ENCODE data around the gene KCNK18.
"Not testable (repeated sequence)": the region's sequence is repeated elsewhere in the genome, so short reads cannot be mapped to it uniquely, and the experiment has no call there.

The KCNK18 gene

DNA sequence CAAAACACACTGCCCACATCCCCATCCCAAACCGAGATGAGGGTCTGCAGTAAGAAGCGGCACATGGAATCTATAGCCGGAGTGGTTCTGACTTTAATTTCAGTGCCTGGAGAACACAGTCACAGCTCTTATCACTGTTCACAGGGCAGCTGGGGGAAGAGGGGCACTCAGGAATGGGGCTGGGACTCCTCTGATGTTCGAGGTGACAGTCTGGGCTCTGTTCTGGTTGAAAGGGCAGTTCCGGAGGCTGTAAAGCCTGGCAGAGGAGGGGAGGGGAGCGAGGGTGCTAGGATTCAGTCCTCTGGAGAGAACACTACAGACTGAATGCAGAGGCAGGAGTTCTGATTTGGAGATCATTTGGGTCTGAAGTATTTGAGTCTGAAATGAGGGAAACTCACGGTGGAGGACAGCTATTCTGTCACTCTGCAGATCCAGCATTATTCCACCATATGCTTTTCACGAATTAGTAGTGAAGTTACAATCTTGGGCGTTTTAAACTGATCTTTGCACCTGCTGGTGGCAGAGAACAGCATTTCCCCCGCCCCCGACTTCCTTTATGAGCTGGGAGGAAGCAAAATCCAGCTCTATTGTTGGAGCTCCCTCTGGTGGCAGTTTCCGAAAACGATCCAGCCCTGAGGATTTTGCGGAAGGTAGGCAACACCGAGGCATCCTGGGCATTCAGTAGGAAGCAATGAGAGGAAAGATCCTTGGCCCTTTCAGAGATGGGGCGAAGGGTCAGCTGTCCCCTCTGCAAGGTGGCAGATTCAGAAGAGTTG, 22.7 kb upstream of the KCNK18 start:
- DNase-seq: peak; percentile 87

DNA sequence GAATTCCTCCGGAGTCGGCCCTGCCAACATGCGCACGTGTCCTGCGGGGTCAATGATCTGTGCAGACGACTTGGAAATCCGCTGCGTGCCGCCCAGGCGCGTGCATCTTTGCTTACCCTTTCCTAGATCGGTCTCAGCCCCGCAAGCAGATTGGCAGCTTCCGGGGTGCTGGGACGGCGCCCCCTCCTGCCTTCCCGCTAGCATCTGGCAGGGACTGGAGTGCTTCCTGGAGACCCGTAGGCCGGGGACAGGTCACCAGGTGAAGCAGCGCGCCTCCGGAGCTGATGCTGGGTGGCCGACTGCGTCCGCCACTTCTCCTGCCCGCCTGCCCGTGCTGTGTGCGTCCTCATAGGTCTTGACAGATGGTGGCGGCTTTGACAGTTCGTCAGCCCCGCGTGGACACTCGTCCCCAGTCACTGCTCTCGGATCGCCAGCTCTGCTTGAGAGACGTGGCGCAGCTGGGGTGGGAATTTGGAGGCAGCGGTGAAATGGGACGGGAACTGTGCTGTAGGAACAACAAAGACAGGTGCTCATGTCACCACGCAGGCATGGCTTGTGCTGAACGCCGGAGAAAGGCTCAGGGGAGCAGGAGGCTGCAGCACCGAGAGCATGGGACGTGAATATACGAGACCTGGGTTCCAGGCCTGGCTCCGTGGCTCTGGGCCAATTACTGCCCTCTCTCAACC, 21.9 kb upstream of the KCNK18 start:
- peak; percentile 8 for DNase-seq

DNA sequence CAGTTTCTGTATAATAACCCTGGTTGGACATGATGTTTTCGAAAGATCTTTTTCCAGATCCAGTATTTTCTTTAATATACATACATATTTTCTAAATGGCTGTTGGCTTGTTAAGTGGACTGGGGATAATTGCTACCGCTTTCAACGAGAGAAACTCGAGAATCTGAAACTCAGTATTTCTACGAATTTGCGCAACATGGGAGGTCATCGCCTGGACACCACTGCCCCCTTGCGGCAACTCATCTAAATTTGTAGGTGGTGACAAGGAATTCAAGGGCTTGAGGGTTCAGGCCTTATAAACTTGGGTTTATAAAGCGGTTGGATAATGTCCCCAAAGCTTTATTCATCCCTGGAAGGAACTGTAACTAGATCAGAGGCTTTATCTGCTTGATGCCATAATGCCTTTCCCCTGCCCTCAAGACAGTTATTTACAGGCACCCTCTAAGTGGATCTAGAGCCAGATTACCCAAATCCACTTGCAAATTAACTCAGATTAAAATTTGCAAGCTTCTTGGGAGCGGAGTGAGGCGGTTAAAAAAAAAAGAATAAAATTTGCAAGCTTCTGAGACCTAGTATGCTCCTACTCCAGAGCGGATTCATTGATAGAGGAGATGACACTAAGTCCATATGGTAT, 21.3 kb upstream of the KCNK18 start:
- peak; percentile 81 for DNase-seq

DNA sequence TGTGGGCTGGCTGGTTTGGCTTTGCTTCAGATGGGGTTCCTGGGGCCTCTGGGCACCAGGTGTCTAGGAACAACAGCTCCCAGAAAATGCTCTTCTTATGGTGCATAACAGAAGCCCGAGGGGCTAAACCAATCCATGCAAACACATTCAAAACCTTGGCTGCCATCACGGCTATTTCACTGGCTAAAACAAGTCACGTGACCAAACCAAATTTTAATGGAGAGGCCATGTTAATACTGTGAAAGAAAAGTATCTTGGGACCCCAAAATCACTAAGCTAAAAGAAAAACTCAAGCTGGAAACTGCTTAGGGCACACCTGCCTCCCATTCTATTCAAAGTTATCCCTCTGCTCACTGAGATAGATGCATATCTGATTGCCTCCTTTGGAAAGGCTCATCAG, 19.1 kb upstream of the KCNK18 start:
- DNase-seq: no peak

DNA sequence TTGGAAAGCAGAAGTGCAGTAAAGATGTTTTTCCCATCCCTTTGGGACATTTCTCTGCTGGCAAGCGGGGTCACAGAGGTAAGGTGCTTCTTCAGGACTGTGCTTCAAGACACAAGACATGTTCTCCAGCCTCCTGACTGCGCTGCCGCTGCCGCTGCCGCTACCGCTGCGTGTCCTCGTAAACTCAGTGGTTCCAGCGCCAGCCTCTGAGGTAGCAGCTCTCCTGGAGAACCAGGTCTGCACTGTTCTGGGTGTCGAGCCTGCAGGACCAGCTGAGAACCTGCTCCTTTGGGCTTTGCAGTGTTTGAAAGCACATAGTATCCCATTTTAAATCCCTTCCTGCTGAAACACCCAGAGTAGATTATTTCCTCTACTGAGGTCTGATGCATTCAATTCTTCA, 13.0 kb upstream of the KCNK18 start:
- no peak for DNase-seq

DNA sequence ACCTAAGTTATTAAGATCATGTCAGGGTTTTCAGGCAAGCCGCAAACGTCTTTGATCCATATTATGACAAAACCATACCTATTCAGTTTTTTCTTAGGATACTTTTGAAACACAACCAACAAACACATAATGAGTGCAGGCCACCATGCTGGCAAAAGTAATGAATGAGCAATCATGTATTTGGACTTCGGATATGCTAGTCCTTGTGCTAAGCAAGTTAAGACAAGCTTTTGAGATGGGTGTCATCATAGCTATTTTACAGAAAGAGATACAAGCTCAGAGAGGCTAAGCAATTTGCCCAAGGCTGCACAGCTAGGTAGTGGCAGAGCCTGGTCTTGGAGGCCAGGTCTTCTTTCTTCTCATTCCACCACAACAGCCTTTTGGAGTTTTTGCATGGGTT, 12.5 kb upstream of the KCNK18 start:
- no peak for DNase-seq

DNA sequence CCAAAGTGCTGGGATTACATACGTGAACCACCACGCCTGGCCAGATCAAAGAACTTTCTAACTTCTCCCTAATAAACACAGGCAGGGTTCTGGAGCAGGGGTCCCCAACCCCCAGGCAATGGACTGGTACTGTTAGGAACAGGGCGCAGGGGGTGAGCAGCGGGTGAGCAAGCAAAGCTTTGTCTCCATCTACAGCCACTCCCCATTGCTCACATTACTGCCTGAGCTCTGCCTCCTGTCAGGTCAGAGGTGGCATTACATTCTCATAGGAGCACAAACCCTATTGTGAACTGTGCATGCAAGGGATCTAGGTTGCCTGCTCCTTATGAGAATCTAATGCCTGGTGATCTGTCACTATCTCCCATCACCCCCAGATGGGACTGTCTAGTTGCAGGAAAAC, 11.5 kb upstream of the KCNK18 start:
- not testable (repeated sequence) for DNase-seq

DNA sequence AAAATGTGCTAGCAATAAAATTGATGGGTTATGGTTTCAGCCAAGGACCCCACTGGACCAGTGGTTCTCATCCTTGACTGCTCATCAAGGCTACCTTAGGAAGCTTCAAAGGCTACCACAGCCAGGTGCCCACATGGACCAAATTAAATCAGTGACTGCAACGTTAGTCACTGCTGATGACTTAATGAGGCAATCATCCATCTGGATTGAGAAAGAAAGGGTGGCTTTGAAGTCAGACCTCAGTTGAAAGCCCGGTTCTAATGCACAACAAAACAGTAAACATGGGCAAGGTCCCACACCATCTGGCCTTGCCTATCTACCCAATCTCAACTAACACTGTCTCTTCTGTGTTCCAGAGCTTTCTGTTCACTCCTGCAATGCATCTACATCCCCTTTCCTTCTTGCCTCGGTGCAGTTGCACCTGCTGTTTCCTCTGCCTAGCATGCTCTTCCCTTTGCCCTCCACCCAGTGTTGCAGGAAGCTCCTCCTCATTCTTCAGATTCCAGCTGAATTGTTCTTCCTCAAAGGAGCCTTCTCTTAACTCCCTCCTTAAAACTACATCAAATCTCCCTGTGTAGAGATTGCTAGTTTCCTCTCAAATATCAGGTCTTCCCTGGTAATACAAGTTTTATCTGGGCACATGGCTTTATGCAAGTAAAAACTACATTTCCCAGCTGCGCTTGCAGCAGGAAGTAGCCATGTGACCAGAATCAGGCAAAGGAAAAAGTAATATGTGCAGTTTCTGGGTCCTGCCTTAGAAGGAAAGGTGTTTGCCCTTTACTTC, 10.3 kb upstream of the KCNK18 start:
- no peak for DNase-seq

DNA sequence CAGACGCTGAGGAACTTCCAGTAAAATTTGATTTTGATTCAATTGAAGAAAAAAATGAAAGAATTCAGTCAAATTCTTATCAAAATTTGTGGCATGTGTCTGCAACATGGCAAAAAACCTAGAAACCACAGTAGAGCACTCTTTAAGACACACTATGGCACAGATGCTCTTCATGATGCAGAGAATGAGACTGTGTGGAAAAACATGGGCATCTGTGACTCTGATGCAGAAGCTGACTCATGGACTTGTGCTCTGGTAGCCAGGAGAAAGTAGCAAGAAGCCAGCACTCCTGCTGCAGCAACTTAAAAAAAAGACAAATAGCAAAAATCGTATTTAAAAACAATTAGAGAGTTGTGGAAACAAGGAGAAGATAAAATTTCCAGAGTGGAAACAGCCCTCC, 8.9 kb upstream of the KCNK18 start:
- no peak for DNase-seq

DNA sequence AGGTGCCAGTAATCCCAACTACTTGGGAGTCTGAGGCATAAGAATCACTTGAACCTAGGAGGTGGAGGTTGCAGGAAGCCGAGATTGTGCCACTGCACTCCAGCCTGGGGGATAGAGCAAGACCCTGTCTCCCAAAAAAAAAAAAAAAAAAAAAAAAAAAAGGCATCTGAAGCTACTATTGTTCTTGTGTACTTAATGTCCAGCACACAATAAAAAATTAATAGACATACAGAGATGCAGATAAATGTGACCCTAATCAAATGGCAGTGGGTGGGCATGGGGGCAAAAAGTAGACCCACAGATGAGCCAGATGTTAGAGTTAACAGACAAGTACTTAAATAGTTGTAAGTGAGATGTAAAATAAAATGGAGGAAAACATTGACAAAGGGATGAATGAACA, 7.7 kb upstream of the KCNK18 start:
- DNase-seq: no peak

DNA sequence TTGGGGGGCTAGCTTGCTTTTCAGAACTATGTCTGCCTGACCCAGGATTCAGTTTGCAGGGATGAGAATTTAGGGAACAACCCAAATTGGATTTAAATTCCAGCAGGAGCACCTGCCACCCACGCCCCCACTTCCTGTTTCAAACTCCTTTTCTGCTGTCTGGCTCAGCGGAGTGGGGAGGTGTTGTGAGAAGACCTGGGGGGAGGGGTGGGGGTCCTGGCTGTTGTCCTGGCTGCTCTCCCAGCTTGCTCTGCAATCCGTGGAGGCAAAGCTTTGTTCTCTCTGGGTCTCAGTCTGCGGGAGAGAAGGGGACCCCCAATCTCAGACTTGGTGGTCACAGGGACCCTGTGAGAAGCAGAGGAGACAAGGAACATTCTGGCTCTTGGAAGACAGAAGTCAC, 799 bp downstream of the KCNK18 start:
- no peak for DNase-seq

DNA sequence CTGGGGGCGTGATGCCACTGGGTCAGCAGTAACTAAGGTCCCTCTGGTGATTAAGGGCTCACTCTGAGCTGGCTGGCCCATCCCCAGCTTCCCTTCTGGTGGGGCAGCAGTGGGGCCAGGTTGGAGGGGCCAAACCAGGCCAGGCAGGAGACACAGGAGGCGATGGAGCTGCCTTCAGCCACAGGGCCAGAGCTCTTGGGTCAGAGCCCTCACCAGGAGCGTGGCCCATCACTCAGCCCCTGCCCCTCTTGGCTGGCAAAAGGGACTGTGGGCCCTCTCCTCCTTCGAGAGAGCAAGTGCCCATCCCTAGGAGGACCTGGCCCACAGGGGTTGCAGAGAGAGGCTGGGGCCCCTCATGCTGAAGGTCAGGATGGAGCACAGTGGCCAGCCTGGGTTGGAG, 4.5 kb downstream of the KCNK18 start:
- no peak for DNase-seq

DNA sequence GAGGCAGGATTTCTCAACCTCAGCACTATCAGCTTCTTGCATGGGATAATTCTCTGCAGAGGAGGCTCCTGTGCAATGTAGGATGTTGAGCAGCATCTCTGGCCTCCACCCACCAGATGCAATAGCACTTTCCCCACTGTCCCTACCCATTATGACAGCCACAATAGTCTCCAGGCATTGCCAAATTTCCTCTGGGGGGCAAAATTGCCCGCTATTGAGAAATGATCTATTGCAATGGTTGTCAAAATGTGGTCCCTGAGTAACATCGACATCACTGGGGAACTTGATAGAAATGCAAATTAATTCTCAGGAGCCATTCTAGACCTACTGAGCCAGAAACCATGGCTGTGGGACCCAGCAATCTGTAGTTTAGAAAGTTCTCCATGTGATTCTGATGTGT, 7.0 kb downstream of the KCNK18 start:
- DNase-seq: no peak

DNA sequence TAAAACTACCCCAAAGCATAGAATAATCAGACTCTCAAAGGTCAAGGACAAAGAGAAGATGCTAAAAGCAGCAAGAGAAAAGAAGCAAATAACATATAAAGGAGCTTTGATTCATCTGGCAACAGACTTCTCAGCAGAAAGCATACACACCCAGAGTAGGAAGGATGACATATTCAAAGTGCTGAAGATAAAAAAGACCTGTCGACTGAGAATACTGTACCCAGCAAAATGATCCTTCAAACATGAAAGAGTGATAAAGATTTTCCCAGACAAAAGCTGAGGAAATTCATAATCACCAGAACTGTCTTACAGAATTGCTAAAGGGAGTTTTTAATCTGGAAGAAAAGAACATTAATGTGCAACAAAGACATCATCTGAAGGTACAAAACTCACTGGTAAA, 14.9 kb downstream of the KCNK18 start:
- DNase-seq: no peak

DNA sequence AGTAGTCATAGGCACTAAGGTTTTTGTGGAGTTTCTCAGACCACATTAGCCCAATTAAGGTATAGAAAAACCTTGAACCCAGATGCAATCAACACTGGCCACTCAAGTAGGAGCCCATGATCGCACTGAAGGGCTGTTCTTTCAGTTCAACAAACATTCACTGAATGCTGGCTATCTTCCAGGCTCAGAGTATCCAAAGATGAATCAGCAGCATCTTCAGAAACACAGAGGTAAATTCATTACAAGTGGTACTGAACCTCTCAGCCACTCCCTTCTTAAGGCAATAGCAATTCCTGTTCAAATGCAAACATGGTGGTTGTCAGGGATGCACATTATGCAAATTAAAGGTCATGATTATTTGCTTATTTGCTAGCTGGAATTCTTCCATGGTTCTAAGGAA, 17.1 kb downstream of the KCNK18 start:
- no peak for DNase-seq

DNA sequence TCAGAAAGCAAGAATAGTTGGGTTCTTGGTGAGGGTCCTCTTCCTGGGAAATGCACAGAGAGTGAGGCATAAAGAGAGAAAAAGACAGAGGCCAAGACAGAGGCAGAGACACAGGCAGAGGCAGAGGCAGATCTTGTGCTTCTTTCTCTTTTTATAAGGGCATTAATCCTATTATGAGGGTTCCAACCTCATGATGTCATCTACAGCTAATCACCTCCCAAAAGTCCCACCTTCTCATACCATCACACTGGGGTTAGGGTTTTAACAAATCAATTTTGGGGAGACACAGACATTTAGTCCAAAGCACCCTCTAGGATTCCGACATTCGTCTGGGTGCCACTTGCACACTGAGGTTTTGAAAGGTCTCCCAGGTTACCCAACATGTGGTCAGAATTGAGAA, 17.8 kb downstream of the KCNK18 start:
- no peak for DNase-seq

DNA sequence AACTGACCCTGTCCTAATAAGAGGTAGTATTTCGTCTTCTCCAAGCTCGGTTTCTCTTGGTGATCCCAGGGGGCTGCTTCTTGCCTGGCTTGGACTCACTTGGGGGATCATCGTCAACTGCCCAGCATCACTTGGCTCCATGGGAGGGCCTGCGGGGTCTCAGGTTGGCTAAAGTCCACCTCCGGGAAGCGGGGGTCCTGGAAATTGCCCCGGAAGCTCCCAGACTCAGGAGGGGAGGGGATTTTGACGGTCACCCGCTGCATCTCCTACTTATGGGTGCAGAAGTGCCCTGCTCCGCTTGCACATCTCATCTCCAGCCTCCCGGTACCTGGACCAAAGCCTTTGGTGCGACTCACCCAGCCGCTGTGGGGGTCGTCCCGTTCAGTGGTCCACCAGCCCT, 18.7 kb downstream of the KCNK18 start:
- no peak for DNase-seq

DNA sequence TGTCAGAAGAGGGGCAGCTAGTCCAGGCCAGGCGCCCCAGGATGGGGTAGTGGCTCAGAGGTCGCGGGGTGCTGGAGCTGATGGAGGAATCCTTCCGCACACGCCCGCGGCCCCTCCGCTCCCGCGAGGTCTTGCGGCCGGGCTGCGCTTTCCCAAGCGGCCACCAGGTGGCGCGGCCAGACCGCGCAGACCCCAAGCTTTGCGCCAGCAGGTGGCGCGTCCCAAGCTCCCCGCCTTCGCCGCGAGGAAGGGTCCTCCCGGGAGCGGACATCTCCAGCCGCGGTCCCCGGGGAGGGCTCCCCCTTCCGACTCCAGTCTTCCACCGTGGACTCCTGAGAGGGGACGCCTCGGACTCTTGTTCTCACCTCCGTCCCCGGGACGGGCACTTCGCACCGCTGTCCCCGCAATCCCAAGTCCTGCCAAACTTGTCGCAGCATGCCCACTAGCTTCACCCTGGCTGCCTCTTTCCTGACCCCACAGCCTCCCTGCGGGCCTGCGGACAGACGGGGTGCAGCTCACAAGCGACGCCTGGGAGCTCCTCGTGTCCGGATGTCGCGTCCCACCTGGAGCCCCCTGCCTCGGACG, 19.4 kb downstream of the KCNK18 start:
- DNase-seq: peak; percentile 73

DNA sequence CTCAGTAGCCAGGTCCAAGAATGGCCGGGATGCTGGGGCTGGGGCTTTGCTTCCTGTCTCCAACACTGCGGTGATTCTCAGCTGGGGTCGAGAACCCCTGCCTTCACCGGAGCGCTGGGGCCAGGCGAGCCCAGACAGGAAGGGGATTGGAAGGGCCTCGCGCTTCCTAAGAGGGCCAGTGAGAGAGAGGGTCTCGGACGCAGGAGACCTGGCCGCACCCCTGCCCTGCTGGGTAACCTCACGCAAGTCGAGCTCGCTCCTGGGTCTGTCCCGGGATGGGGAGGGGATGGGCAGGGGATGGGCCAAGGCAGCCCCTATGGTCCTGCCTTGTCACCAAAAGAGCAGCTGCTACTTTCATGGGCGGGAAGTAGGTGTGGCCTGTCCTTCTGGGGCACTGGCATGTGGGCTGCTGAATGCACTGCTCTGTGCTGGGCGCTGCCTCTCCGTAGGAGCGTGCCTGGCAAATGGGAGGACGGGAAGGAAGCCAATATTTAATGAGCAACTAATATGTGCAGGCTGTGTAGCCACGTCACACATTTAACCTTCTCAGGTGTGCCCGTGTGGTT, 20.0 kb downstream of the KCNK18 start:
- peak; percentile 19 for DNase-seq

DNA sequence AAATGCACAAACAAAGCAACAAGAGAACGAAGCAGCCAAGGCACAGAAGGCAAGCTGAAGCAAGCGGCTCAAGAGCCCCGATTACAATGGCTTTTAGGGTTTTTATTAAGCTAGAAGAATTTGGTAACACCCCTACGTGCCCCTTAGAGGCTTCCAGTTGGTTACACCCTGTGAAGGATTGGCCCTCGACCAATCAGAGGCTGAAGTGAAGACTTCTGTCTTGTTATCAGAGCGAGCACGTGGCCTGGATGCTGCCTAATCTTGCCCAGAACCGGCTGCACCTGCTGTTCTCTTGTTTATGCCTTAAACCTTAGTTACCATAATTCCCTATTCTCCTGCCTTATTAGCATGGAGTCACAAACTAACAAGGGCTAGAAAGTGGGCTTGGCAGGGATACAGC, 21.4 kb downstream of the KCNK18 start:
- DNase-seq: no peak

DNA sequence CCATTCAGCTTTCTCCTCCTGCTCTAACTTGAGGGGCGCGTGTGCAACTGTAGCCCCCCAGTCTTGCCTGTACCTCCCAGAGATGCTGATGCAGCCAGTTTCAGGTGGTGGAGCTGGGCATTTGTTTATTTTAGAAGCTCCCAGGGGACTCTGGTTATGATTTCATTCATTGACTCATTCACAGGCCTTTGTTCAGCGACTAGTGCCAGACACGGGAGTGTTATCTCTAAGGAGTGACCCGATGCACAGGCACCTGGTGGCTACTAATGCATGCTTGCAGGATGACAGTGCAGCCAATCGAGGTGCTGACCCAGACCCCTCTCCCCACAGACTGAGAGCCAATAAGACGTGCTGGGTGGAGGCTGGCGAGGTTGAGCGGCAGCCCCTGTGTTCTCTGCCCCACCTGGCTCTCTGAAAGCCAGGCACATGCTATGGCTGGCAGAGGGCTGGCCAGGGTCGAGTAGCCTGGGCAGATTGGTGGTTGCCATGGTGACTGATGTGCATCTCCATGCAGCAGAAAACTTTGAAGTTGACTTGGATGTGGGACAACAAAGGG, 23.9 kb downstream of the KCNK18 start:
- DNase-seq: no peak

DNA sequence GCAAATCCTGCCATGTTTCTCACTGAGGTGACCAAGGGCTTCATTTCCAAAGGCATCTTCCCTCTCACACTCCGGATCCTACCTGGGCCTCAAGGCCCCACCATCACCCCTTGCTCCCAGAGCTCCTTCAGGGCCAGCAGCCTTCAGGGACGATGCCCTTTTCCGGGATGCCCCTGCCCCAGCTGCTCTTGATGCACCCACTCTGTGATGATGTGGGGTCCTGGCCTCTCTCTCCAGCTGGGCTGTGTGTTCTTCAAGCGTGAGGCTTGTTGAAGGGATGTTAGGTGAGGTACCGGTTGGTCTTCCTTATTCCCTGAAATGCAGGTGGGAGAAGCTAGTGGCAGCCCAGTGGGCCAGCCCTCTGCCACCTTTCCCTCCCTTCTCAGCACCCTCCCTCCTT, 25.3 kb downstream of the KCNK18 start:
- no peak for DNase-seq
